ENCODE data around the gene TM9SF2.

Gene TM9SF2

DNA sequence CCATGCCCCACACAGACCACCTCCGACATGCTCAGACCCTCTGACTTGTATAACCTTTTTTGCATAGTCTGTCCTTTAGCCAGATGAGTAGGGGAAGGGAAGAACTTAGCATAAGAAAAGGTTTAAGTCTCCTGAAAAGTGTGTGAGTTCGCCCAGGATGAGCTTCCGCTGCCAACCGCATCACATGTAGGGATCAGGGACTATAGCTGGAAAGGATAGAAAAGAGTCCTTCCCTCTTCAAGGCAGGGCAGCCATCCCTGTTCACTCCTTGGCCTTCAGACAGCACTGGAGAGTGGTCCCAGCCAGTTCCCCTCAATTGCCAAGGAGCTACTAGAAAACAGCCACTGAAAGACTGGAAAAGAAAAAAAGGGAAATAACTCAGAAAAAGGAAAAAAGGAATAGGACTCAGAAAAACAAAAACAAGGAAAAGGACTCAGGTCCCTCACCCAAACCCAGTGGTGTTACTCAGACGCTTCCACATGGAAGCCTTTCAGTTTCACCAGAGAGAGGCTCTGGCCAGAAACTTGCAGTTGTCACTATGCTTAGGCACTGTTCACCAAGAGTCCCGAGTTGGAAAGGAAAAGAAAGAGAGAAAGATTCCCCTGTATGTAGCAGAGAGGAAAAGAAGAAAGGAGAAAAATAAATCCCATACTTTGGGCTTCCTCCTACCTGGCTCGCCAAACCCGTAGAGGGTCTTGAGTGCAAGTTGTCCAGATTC, 5.6 kb upstream of the TM9SF2 start:
- DNase-seq (ENCODE audit: low spot score): no peak

DNA sequence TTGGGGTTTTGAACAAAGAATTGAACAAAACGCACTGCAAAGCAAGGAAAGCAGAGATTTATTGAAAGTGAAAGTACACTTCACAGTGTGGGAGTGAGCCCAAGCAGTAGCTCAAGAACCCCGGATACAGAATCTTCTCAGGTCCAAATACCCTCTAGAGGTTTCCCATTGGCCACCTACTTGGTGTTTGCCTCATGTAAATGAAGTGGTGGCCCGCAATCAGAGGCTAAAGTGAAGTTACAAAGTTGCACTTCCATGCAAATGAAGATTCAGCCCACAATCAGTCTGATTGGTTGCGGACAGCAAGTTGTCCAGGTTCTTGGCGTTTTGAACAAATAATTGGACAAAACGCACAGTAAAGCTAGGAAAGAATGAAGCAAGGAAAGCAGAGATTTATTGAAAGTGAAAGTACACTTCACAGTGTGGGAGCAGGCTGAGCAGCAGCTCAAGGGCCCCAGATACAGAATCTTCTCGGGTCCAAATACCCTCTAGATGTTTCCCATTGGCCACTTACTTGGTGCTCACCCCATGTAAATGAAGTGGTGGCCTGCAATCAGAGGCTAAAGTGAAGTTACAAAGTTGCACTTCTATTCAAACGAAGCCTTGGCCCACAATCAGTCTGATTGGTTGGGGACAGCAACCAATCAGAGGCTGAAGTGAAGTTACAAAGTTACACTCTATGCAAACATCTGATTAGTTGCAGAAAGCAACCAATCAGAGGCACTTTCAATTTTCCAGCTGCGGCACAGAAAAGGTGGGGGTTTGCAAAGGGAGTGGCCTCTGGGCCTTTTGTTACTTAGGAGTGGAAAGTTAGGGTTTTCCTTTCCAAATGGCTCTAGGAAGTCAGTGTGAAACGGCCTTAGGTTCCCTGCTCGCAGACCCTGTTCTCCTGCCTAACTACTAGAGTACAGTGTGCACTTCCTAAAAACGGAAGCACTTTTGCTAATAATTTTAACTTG, 4.8 kb upstream of the TM9SF2 start:
- DNase-seq (ENCODE audit: low spot score): no peak

DNA sequence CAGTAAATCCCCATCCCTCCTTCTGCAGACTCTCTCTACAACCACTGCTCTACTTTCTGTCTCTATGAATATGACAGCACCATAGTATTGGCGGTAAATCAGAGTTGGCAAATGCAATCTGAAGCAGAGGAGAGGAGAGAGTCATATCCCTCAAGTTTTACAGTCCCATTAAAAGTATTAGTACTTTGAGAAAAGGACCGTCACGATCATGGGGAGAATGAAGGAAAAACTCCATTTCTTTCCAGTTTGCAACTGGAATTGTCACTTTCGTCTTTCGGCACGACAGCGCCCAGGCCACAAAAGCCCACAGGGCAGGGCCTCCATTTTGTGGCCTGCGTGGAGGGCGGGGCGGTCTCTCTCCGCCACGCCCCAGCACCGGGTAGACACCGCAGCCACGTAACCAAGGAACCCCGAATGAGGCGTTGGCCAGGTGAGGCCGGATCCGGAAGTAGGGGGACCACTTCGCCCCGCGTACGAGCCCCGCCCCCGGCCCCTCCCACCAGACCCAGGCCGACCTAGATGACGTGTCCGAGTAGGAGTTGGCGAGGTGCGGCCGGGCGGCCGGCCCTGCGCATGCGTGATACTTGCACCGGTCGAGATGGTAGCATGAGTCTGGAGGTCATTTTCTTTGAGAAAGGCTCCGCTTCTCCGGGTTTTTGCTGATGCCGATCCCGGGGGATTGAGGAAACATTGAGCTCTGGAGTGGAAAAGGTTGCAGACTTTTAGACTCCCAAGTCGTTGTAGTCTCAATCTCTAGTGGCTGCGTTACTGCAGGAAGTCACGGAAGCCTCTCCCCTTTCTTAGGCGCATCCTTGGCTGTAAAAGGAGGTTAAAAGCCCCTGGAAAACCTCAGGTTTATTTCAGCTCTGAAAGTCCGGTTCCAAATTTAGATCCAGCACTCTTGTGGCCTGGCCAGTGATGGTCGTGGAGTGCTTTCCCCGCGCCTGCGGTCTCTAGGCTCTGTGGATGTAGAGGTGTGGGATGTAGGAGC, 2.8 kb upstream of the TM9SF2 start:
- peak; percentile 97 for DNase-seq (ENCODE audit: low spot score)

DNA sequence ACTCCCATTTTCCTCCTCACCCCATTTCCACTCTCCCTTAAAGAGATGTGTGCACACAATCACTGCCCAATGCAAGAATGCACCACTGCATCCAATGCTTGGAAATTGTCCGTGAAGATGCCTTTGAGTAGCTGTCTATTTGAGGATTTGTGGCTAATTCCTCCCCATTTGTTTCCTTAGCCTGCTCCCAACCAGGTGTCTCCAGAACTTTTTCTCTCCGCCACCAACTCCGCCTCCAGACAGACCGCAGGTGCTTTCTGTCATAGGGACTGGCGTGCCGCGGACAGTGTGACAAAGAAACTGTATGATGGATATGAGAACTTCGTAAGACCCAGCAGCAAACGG, 461 bp upstream of the TM9SF2 start:
- no peak for DNase-seq (ENCODE audit: low spot score)

DNA sequence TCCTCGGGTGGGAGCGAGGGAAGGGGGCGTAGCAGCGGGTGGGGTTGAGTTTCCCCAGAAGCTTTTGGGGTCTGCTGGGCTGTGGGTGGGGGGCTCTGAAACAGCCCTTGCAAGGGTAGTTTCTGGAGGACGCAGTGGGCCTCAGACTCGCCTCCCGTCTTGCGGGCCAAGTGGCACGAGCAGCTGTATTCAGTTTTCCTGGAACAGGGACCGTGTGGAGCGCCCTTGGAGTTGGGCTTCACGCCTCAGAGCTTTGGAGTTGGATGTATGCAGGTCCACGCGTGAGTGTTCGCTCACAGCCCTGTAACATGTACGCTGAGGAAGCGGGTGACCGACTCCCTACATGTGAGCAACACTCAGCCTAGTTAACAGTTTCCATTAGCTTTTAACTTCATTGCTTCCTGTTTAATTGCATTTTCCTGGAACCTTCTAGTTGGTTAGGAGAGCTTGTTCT, 603 bp downstream of the TM9SF2 start:
- no peak for DNase-seq (ENCODE audit: low spot score)

GRCh38 chr13:99505814-99506269, 4.6 kb downstream of the TM9SF2 start:
- no peak for DNase-seq (ENCODE audit: low spot score)

DNA sequence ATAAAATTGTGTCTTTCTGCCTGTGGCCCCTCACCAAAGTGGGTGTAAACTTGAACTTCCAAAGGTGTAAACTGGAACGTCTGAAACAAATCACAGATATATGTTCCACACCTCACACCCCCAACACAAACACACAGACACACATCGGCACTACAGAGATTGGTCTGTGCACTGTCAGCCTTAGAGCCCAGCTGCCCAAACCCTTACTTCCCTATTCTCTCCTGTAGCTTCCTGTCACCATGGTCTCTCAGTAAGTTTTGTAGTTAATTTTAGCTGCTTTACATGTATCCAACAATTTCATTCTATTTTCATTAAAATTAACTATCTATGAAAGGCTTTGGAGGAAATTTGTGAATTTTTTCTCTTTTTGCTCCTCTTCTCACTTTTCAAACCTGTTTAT, 5.4 kb downstream of the TM9SF2 start:
- DNase-seq (ENCODE audit: low spot score): no peak

DNA sequence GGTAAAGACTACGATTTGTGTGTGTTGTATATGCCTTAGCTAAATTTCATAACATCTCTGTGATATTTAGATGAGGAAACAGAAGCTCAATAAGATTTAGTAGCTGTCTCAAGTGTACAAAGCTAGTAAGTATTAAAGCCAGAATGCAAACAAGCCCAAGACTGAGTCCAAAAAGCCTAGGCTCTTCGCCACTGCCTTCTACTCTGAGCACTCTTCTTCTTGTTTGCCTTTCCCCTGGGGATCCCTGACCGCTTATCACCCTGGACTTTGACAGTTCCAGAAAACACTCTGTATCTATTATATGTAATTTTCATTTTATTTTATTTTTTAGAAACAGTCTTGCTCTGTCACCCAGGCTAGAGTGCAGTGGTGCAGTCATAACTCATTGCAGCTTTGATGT, 5.8 kb downstream of the TM9SF2 start:
- no peak for DNase-seq (ENCODE audit: low spot score)

GRCh38 chr13:99507551-99507950, 6.3 kb downstream of the TM9SF2 start:
- DNase-seq (ENCODE audit: low spot score): no peak

DNA sequence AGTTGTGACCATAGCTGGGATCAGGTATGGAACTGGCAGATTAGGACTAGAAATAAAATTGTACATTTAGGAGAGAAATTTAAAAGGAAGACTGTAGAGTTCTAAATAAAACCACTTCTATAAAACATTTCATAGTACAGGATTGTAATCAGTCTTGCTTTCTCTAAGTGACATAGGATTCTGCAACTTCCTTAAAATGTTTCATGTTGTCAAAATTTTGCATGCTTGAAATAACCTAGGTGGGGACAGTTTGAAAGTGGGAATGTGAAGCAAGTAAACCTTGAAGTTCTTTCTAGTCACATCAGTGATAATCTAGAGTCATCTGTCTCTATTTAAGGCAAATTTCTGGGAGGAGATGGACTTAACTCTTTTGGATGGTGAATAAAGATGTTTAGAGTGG, 6.7 kb downstream of the TM9SF2 start:
- DNase-seq (ENCODE audit: low spot score): no peak

DNA sequence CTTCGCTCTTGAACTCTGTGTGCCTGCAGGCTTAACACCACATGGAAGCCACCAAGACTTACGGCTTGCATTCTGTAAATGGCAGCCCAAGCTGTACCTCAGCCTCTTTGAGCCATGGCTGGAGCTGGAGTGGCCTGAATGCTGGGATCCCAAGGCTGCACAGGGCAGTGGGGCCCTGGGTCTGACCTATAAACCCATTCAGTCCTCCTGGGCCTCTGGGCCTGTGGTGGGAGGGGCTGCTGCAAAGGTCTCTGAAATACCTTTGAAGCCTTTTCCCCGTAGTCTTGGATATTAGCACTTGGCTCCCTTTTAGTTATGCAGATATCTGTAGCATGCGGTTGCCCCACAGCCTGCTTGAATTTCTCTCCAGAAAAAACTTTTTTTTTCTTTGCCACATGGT, 8.2 kb downstream of the TM9SF2 start:
- no peak for DNase-seq (ENCODE audit: low spot score)

- DNase-seq (ENCODE audit: low spot score): no peak
Measured at GRCh38 chr13:99514801-99515200, 13.5 kb downstream of the TM9SF2 start.

DNA sequence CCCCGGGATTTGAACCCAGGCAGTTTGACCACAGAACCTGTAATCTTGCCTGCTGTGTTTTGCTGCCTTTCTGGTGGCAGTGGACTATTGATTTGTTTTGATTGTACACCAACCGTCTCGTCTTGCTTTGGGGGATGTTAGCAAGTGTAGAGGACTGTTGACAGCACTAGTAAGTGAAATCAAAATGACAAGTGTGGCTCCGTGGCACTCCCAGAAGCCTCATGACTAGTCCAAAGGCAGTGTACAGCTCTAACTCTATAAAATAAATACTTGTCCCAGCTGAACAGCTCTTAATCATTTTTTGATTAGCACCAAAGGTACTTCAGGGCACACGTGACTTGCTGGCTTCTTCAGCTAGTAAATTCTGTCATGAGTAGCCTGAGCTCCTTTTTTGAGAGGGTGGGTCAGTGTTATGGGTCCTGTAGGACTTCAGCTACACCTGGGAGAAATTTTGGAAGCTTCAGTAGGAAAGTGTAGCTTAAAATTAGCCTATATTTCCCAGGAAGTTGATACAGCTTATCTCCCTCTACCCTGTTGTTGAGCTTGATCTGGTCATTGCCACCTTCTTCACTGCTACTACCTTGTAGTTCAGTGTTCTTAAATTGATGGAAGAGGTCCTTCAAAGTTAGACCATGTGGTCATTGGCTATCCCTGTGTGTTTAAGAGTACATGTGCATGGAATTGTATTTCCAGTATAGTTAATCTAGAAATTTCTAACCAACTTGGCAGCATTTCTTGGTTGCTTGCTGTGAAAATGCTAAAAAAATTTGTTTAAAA, 15.1 kb downstream of the TM9SF2 start:
- DNase-seq (ENCODE audit: low spot score): no peak

GRCh38 chr13:99517577-99517976, 16.3 kb downstream of the TM9SF2 start:
- no peak for DNase-seq (ENCODE audit: low spot score)

DNA sequence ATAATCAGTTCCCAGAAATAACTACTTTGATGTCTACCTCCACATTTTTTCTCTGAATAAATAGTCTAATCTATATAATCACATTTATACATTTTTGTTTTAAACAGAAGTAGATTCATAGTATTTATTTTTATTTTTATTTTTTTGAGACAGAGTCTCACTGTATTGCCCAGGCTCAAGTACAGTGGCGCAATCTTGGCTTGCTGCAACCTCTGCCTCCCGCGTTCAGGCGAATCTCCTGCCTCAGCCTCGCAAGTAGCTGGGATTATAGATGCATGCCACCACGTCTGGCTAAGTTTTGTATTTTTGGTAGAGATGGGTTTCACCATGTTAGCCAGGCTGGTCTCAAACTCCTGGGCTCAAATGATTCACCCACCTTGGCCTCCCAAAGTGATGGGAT, 16.7 kb downstream of the TM9SF2 start:
- DNase-seq (ENCODE audit: low spot score): no peak

- no peak for DNase-seq (ENCODE audit: low spot score)
Measured at GRCh38 chr13:99522298-99522697, 21.0 kb downstream of the TM9SF2 start.

GRCh38 chr13:99523838-99524237, 22.6 kb downstream of the TM9SF2 start:
- DNase-seq (ENCODE audit: low spot score): no peak

DNA sequence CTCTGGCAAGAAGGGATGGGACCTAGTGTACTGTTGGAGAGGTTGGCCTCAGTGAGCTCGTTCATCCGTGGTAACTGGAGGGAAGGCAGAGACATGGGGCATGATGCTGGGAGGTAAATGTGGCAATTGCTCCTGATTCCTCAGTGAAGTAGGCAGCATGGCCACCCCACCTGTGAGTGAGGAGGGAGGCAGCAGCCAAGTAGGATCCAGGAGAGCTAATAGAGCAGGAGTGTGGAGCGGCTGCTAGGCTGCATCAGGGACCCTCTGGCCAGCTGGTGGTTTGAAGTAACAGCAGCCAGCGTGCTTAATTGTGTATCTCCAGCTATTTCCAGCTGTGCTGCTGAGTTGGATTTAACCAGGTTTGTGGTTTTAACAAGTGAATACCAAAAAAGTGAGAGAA, 24.7 kb downstream of the TM9SF2 start:
- DNase-seq (ENCODE audit: low spot score): no peak

DNA sequence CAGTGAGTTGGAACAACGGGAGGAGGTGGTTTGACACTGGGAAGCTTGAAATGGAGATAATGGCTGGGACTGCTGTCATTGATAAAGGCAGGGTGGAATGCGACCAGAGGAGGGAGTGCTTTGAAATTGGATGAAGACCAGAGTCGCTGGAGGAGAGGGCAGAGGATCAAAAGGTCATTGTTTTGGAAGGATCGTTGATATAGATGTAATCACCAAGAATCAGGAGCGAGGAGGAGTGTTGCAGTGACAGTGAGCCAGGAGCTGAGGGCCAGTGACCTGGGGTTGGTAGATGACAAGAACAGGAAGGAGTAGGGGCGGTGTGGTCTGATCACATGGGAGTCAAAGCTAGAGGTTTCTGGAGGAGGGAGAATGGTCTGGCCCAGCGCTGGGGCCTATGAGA, 25.3 kb downstream of the TM9SF2 start:
- no peak for DNase-seq (ENCODE audit: low spot score)

DNA sequence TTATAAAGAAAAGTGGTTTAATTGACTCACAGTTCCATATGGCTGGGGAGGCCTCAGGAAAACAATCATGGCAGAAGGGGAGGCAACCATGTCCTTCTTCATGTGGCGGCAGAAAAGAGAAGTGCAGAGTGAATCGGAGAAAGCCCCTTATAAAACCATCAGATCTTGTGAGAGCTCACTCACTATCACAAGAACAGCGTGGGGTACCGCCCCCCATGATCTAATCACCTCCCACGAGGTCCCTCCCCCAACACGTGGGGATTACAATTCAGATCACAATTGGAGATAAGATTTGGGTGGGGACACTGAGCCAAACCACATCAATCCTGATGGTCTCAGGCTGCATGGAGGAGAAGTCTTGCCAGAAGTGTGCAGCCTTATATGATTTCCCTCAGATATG, 26.0 kb downstream of the TM9SF2 start:
- no peak for DNase-seq (ENCODE audit: low spot score)

DNA sequence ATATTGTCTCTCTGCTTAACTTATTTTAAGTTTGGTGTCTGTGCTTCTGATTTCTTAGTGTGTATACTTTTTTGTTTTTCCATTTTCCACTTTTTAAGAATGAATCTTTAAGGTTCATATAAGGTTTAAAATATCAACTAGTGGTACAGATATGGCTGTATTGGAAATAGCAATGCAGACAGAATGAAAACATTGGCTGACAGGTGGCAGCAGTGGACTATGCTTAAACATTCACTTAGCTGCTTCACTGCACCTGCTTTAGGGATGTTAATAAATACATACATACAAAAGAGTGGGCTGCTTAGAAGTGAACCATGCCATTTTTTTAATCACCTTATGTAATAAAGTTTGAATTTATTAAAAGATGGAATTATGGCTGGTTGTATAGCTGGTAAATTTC, 27.3 kb downstream of the TM9SF2 start:
- no peak for DNase-seq (ENCODE audit: low spot score)

Data from SK-N-DZ (cell line).